GM12878 (cell line): ENCODE results near the gene SRGAP1. TPM values are rescaled to one million over a fixed set of nuclear protein-coding genes. Genes with fewer than 3 reads are reported as not detected.

ENCODE experiments used
- ATAC-seq: fragments of 200-7000 bp; cut with Tn5 transposase; 3 replicates; pipeline ENCODE4 v1.9.1; 2020; ENCODE audit warnings: mild to moderate bottlenecking, moderate library complexity
- BruUV-seq: library from RNA; stranded (reverse); fragments of 400-500 nt; replicated peaks from 2 replicates; lab custom pipeline; 2021; lab: Mats Ljungman, UMichigan
- CTCF ChIA-PET: fragments of 300-600 bp; sonication (Branson Sonifier 250); formaldehyde crosslinking; extraction: SDS; loops from one replicate; lab custom pipeline; 2021; ENCODE audit warnings: inconsistent platforms; lab: Yijun Ruan, JAX
- POLR2A ChIA-PET: fragments of 350-600 bp; formaldehyde crosslinking; extraction: SDS; loops from one replicate; lab custom pipeline; 2021; ENCODE audit warnings: inconsistent platforms; lab: Charles Lee
- RAD21 ChIA-PET: fragments of 300-600 bp; sonication (Branson Sonifier 250); formaldehyde crosslinking; loops from one replicate; lab custom pipeline; 2023; ENCODE audit warnings: antibody characterized with exemption; ENCODE audit not compliant: unreplicated experiment; lab: Charles Lee
- SMC1A ChIA-PET: fragments of 300-600 bp; sonication (Branson Sonifier 250); formaldehyde crosslinking; loops from one replicate; lab custom pipeline; 2023; ENCODE audit not compliant: unreplicated experiment, uncharacterized antibody; lab: Charles Lee
- DNase-seq: peaks from one replicate; pipeline ENCODE4 v3.0.0-alpha.2; 2011; ENCODE audit warnings: low read depth, low spot score
- FAIRE-seq: peaks from 3 replicates; lab custom pipeline; 2011; peaks lifted over from hg19 to GRCh38; lab: Jason Lieb, UNC
- H2AFZ ChIP-seq: 2 replicates; pipeline ENCODE4 v1.6.0; 2011; ENCODE audit warnings: low read depth, low read length, control low read depth; ENCODE audit not compliant: control insufficient read depth
- H3K27ac ChIP-seq: 2 replicates; pipeline ENCODE4 v1.5.1; 2011; ENCODE audit warnings: control low read depth; ENCODE audit not compliant: control insufficient read depth, insufficient read depth
- H3K27me3 ChIP-seq, 2 experiments: replicated peaks in 1 of 2; 2 replicates each; pipeline versions ENCODE4 v1.6.0 to v1.6.1; 2011; ENCODE audit warnings: low read length in 1 of 2; ENCODE audit not compliant: control insufficient read depth in 2 of 2, insufficient read depth in 2 of 2
- H3K36me3 ChIP-seq, 2 experiments: 2 replicates each; pipeline ENCODE4 v1.5.1; 2011; ENCODE audit warnings: low read length in 1 of 2; ENCODE audit not compliant: control insufficient read depth in 2 of 2, insufficient read depth in 2 of 2
- H3K4me1 ChIP-seq: 2 replicates; pipeline ENCODE4 v1.6.1; 2011; ENCODE audit warnings: mild to moderate bottlenecking, low read length, moderate library complexity, mixed read lengths; ENCODE audit not compliant: control insufficient read depth, insufficient read depth
- H3K4me2 ChIP-seq: 2 replicates; pipeline ENCODE4 v1.6.0; 2011; ENCODE audit warnings: control low read depth; ENCODE audit not compliant: control insufficient read depth, insufficient read depth
- H3K4me3 ChIP-seq: fragments of 200-600 bp; sonication (generic); 2 replicates; pipeline ENCODE4 v1.5.1; 2016
- H3K79me2 ChIP-seq: 2 replicates; pipeline ENCODE4 v1.6.0; 2011; ENCODE audit warnings: low read length; ENCODE audit not compliant: control insufficient read depth, insufficient read depth
- H3K9ac ChIP-seq: 2 replicates; pipeline ENCODE4 v1.8.0; 2011; ENCODE audit warnings: low read length, control low read depth, mixed read lengths; ENCODE audit not compliant: control insufficient read depth, insufficient read depth
- H3K9me3 ChIP-seq: replicated peaks from 3 replicates; pipeline ENCODE4 v1.5.1; 2011; ENCODE audit warnings: mild to moderate bottlenecking, low read length; ENCODE audit not compliant: control insufficient read depth, insufficient read depth
- H4K20me1 ChIP-seq: 2 replicates; pipeline ENCODE4 v1.6.0; 2011; ENCODE audit not compliant: control insufficient read depth, insufficient read depth
- BRCA1 ChIP-seq: IDR thresholded peaks from 2 replicates; pipeline ENCODE4 v1.6.1; 2011; ENCODE audit warnings: low read depth, low read length, improper control_type of control experiment
- CBFB ChIP-seq: IDR thresholded peaks from 2 replicates; pipeline ENCODE4 v1.6.1; 2016; ENCODE audit warnings: antibody characterized with exemption, low read depth
- CUX1 ChIP-seq: IDR thresholded peaks from 2 replicates; pipeline ENCODE4 v1.6.1; 2012; ENCODE audit warnings: improper control_type of control experiment, low read depth, low read length; ENCODE audit not compliant: insufficient replicate concordance
- HDGF ChIP-seq: fragments of 450-650 bp; IDR thresholded peaks from 2 replicates; pipeline ENCODE4 v1.6.1; 2016; ENCODE audit warnings: antibody characterized with exemption
- MEF2A ChIP-seq: IDR thresholded peaks from 2 replicates; pipeline ENCODE4 v1.6.1; 2011; ENCODE audit warnings: low read depth, mild to moderate bottlenecking, low read length, moderate library complexity; ENCODE audit not compliant: insufficient read depth
- SIN3A ChIP-seq: IDR thresholded peaks from 2 replicates; pipeline ENCODE4 v1.6.1; 2012; ENCODE audit warnings: low read depth, low read length, improper control_type of control experiment
- YBX1 ChIP-seq: fragments of 450-650 bp; IDR thresholded peaks from 2 replicates; pipeline ENCODE4 v1.6.1; 2016; ENCODE audit warnings: antibody characterized with exemption
- ZNF274 ChIP-seq: IDR thresholded peaks from one replicate; pipeline ENCODE4 v1.8.0; 2011; ENCODE audit not compliant: insufficient read length, insufficient read depth
- WGBS: methylation state at CpG from one replicate; pipeline ENCODE4 v1.1.6; 2016; ENCODE audit warnings: low lambda C conversion rate; ENCODE audit not compliant: insufficient replicate concordance, insufficient coverage; ENCODE audit errors: missing lambda C conversion rate; 5-methylcytosine and 5-hydroxymethylcytosine counted together
- in situ Hi-C: fragments of 300-500 bp; cut with MboI; formaldehyde crosslinking; loops from 9 replicates; pipeline ENCODE4 v1.14.3; 2018; ENCODE audit warnings: mixed read lengths
- intact Hi-C: fragments of 100-400 bp; cut with micrococcal nuclease; formaldehyde crosslinking; loops from one replicate; pipeline ENCODE4 v1.14.2; 2022; ENCODE audit not compliant: unreplicated experiment
- polyA plus RNA-seq, 11 experiments: library from polyadenylated mRNA; depleted of rRNA in 4 of 11; unstranded in 6 of 11; stranded (reverse) in 5 of 11; fragments of >200 nt; fragmentation: Nextera tagmentation in 4 of 11; fragmentation: Illumina TruSeq in 1 of 11; extraction: Ambion mirVana in 4 of 11; extraction: Trizol in 1 of 11; gene quantifications; 1 replicate in 1 of 11; 2 replicates in 10 of 11; pipeline versions ENCODE4 v1.2.1 to v1.2.3, GENCODE V29; 2011 to 2016; ENCODE audit warnings: inconsistent platforms in 2 of 11, missing spikeins in 2 of 11, low read depth in 1 of 11
- total RNA-seq, 4 experiments: library from RNA; depleted of rRNA in 3 of 4; stranded (reverse); fragments of >200 nt in 3 of 4; fragmentation: Illumina TruSeq in 1 of 4; extraction: Trizol in 1 of 4; gene quantifications; 2 replicates each; pipeline versions ENCODE4 v1.2.1 to v1.2.3, GENCODE V29; 2013 to 2021
- TF ChIP-seq, protein P1 (sequence below): fragments of 450-650 bp; IDR thresholded peaks from 2 replicates; pipeline ENCODE4 v1.6.1; 2016; ENCODE audit warnings: mild to moderate bottlenecking, moderate library complexity, borderline replicate concordance
- TF ChIP-seq, protein P2 (sequence below): fragments of 450-650 bp; IDR thresholded peaks from 2 replicates; pipeline ENCODE4 v1.6.1; 2017; ENCODE audit warnings: borderline replicate concordance
- TF ChIP-seq, protein P3 (sequence below): fragments of 150-350 bp; IDR thresholded peaks from 2 replicates; pipeline ENCODE4 v1.6.1; 2016; ENCODE audit warnings: low read depth, low read length

SRGAP1 gene
- total and polyA plus RNA-seq, 10 of the 15 experiments (the other 5 are each of a cell fraction or from before 2014, with no cell fraction given), result 0.16 to 0.85 (median 0.46) TPM

DNA sequence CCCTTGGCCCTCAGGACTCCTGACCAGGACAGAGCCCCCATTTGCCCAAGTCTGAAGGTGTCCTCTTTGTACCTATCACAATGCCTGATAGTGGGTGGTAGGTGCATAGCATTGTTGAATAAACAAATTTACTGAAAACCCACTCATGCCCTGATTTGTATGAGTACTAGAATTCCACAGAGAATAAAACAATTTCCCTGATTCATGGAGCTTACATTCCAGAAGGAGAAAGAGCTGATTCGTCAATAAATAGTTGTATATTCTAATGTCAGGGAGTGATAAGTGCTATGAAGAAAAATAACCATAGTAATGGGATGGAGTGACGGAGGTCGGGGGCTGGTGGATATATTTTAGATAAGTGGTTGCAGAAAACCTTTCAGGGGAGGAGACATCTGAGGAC lies 117.0 kb downstream of the SRGAP1 start:
- BruUV-seq, result no TSS peak
- POLR2A ChIA-PET, result no interaction called here
- WGBS, result 56% methylated on average over 3 of the region's 3 CpGs
- SMC1A ChIA-PET, result no interaction called here
- ATAC-seq, result no peak
- Histone ChIP-seq H3K79me2 (no peaks in the 10 kb centered on the region), H3K9me3 (no peaks in the 10 kb centered on the region), H3K9ac (no peak overlapping the region), H3K36me3 (no peaks in the 10 kb centered on the region), H4K20me1 (no peaks in the 10 kb centered on the region), H3K4me3 (no peak overlapping the region), H3K4me2 (no peak overlapping the region), H3K4me1 (no peaks in the 10 kb centered on the region), H2AFZ (no peak overlapping the region), H3K27me3 (no peaks in the 10 kb centered on the region; a peak in 1 of 4 replicates), H3K27ac (no peak overlapping the region)
- intact Hi-C loops, result no loop called here
- in situ Hi-C loops, result no loop called here
- no peak for DNase-seq
- RAD21 ChIA-PET, result no interaction called here
- FAIRE-seq, result no peak
- CTCF ChIA-PET, result no interaction called here
- TF ChIP-seq YBX1 (no peak), ZNF274 (no peak), SIN3A (no peak), BRCA1 (no peak), CUX1 (no peak), MEF2A (no peak), HDGF (no peak), CBFB (no peak)
- TF ChIP-seq, protein P1, sequence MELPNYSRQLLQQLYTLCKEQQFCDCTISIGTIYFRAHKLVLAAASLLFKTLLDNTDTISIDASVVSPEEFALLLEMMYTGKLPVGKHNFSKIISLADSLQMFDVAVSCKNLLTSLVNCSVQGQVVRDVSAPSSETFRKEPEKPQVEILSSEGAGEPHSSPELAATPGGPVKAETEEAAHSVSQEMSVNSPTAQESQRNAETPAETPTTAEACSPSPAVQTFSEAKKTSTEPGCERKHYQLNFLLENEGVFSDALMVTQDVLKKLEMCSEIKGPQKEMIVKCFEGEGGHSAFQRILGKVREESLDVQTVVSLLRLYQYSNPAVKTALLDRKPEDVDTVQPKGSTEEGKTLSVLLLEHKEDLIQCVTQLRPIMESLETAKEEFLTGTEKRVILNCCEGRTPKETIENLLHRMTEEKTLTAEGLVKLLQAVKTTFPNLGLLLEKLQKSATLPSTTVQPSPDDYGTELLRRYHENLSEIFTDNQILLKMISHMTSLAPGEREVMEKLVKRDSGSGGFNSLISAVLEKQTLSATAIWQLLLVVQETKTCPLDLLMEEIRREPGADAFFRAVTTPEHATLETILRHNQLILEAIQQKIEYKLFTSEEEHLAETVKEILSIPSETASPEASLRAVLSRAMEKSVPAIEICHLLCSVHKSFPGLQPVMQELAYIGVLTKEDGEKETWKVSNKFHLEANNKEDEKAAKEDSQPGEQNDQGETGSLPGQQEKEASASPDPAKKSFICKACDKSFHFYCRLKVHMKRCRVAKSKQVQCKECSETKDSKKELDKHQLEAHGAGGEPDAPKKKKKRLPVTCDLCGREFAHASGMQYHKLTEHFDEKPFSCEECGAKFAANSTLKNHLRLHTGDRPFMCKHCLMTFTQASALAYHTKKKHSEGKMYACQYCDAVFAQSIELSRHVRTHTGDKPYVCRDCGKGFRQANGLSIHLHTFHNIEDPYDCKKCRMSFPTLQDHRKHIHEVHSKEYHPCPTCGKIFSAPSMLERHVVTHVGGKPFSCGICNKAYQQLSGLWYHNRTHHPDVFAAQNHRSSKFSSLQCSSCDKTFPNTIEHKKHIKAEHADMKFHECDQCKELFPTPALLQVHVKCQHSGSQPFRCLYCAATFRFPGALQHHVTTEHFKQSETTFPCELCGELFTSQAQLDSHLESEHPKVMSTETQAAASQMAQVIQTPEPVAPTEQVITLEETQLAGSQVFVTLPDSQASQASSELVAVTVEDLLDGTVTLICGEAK, result no peak
- TF ChIP-seq, protein P2, sequence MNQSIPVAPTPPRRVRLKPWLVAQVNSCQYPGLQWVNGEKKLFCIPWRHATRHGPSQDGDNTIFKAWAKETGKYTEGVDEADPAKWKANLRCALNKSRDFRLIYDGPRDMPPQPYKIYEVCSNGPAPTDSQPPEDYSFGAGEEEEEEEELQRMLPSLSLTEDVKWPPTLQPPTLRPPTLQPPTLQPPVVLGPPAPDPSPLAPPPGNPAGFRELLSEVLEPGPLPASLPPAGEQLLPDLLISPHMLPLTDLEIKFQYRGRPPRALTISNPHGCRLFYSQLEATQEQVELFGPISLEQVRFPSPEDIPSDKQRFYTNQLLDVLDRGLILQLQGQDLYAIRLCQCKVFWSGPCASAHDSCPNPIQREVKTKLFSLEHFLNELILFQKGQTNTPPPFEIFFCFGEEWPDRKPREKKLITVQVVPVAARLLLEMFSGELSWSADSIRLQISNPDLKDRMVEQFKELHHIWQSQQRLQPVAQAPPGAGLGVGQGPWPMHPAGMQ, result no peak
- TF ChIP-seq, protein P3, sequence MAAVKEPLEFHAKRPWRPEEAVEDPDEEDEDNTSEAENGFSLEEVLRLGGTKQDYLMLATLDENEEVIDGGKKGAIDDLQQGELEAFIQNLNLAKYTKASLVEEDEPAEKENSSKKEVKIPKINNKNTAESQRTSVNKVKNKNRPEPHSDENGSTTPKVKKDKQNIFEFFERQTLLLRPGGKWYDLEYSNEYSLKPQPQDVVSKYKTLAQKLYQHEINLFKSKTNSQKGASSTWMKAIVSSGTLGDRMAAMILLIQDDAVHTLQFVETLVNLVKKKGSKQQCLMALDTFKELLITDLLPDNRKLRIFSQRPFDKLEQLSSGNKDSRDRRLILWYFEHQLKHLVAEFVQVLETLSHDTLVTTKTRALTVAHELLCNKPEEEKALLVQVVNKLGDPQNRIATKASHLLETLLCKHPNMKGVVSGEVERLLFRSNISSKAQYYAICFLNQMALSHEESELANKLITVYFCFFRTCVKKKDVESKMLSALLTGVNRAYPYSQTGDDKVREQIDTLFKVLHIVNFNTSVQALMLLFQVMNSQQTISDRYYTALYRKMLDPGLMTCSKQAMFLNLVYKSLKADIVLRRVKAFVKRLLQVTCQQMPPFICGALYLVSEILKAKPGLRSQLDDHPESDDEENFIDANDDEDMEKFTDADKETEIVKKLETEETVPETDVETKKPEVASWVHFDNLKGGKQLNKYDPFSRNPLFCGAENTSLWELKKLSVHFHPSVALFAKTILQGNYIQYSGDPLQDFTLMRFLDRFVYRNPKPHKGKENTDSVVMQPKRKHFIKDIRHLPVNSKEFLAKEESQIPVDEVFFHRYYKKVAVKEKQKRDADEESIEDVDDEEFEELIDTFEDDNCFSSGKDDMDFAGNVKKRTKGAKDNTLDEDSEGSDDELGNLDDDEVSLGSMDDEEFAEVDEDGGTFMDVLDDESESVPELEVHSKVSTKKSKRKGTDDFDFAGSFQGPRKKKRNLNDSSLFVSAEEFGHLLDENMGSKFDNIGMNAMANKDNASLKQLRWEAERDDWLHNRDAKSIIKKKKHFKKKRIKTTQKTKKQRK, result no peak
